H9 (cell line): ENCODE data around the gene RALGAPA2. TPM values are rescaled to one million over a fixed set of nuclear protein-coding genes. Genes with fewer than 3 reads are reported as not detected.

Experiments
- DNase-seq: peaks from one replicate; pipeline ENCODE4 v3.0.0-alpha.2; 2017
- H2AFZ ChIP-seq: one replicate; pipeline ENCODE4 v1.6.1; 2013; ENCODE audit warnings: mild to moderate bottlenecking, low read length, control low read depth, moderate library complexity
- H2AK5ac ChIP-seq: 2 replicates; pipeline ENCODE4 v1.6.1; 2013; ENCODE audit warnings: low read length, control low read depth, mixed read lengths; ENCODE audit not compliant: insufficient read length
- H2BK120ac ChIP-seq: one replicate; pipeline ENCODE4 v1.6.1; 2013; ENCODE audit warnings: low read depth, mild to moderate bottlenecking, low read length, control low read depth, inconsistent platforms; ENCODE audit not compliant: poor library complexity, severe bottlenecking
- H2BK12ac ChIP-seq: 2 replicates; pipeline ENCODE4 v1.6.1; 2013; ENCODE audit warnings: low read length, control low read depth, mixed read lengths, low read depth; ENCODE audit not compliant: insufficient read length
- H2BK15ac ChIP-seq: 2 replicates; pipeline ENCODE4 v1.6.1; 2013; ENCODE audit warnings: low read depth, low read length, control low read depth
- H2BK20ac ChIP-seq: one replicate; pipeline ENCODE4 v1.6.1; 2013; ENCODE audit warnings: low read depth, mild to moderate bottlenecking, low read length, control low read depth, inconsistent platforms; ENCODE audit not compliant: poor library complexity, severe bottlenecking
- H2BK5ac ChIP-seq: 2 replicates; pipeline ENCODE4 v1.6.1; 2013; ENCODE audit warnings: low read length, control low read depth, mixed read lengths; ENCODE audit not compliant: insufficient read length
- H3K14ac ChIP-seq: 2 replicates; pipeline ENCODE4 v1.6.1; 2013; ENCODE audit warnings: low read length, control low read depth; ENCODE audit not compliant: insufficient read depth
- H3K18ac ChIP-seq: 2 replicates; pipeline ENCODE4 v1.6.1; 2013; ENCODE audit warnings: low read depth, mild to moderate bottlenecking, mixed read lengths, low read length, control low read depth; ENCODE audit not compliant: insufficient read length
- H3K23ac ChIP-seq: 2 replicates; pipeline ENCODE4 v1.6.1; 2013; ENCODE audit warnings: low read length, control low read depth, mixed read lengths, low read depth; ENCODE audit not compliant: insufficient read length
- H3K23me2 ChIP-seq: 2 replicates; pipeline ENCODE4 v1.6.1; 2013; ENCODE audit warnings: low read depth, mild to moderate bottlenecking, mixed read lengths, low read length, control low read depth; ENCODE audit not compliant: insufficient read length, poor library complexity, severe bottlenecking
- H3K27ac ChIP-seq: 2 replicates; pipeline ENCODE4 v1.5.1; 2013; ENCODE audit warnings: low read length, control low read depth, mixed read lengths, low read depth; ENCODE audit not compliant: insufficient read length
- H3K27me3 ChIP-seq: 2 replicates; pipeline ENCODE4 v1.6.1; 2013; ENCODE audit warnings: low read length, control low read depth, inconsistent platforms; ENCODE audit not compliant: insufficient read depth
- H3K4ac ChIP-seq: 2 replicates; pipeline ENCODE4 v1.6.1; 2013; ENCODE audit warnings: low read depth, mild to moderate bottlenecking, control low read depth, inconsistent platforms, low read length, moderate library complexity
- H3K4me1 ChIP-seq: 2 replicates; pipeline ENCODE4 v1.6.1; 2013; ENCODE audit warnings: low read length, control low read depth, inconsistent platforms; ENCODE audit not compliant: insufficient read depth
- H3K4me2 ChIP-seq: 2 replicates; pipeline ENCODE4 v1.6.1; 2013; ENCODE audit warnings: low read length, control low read depth, mixed read lengths; ENCODE audit not compliant: insufficient read length, insufficient read depth
- H3K56ac ChIP-seq: 2 replicates; pipeline ENCODE4 v1.6.1; 2013; ENCODE audit warnings: low read depth, mild to moderate bottlenecking, mixed read lengths, low read length, control low read depth; ENCODE audit not compliant: insufficient read length
- H3K79me1 ChIP-seq: 2 replicates; pipeline ENCODE4 v1.6.1; 2013; ENCODE audit warnings: low read depth, mild to moderate bottlenecking, moderate library complexity, low read length, control low read depth, inconsistent platforms; ENCODE audit not compliant: insufficient read depth, poor library complexity, severe bottlenecking
- H3K79me2 ChIP-seq: 2 replicates; pipeline ENCODE4 v1.6.1; 2013; ENCODE audit warnings: low read length, control low read depth, inconsistent platforms; ENCODE audit not compliant: insufficient read depth
- H3K9ac ChIP-seq: 2 replicates; pipeline ENCODE4 v1.6.1; 2013; ENCODE audit warnings: low read length, control low read depth, mixed read lengths; ENCODE audit not compliant: insufficient read length; ENCODE audit errors: extremely low read depth
- H3K9me3 ChIP-seq: one replicate; pipeline ENCODE4 v1.6.1; 2013; ENCODE audit warnings: low read depth, low read length, inconsistent platforms; ENCODE audit not compliant: control insufficient read depth
- H3T11ph ChIP-seq: one replicate; pipeline ENCODE4 v1.6.1; 2013; ENCODE audit warnings: mild to moderate bottlenecking, low read length, control low read depth, inconsistent platforms
- H4K20me1 ChIP-seq: one replicate; pipeline ENCODE4 v1.6.1; 2013; ENCODE audit not compliant: control insufficient read depth, insufficient read length, insufficient read depth
- H4K5ac ChIP-seq: 2 replicates; pipeline ENCODE4 v1.6.1; 2013; ENCODE audit warnings: low read depth, mild to moderate bottlenecking, mixed read lengths, low read length, control low read depth; ENCODE audit not compliant: insufficient read length
- H4K8ac ChIP-seq: replicated peaks from 2 replicates; pipeline ENCODE4 v1.6.1; 2013; ENCODE audit warnings: low read length, control low read depth, mixed read lengths, low read depth; ENCODE audit not compliant: insufficient read length
- H4K91ac ChIP-seq: 2 replicates; pipeline ENCODE4 v1.6.1; 2013; ENCODE audit warnings: low read depth, mild to moderate bottlenecking, moderate library complexity, mixed read lengths, low read length, control low read depth; ENCODE audit not compliant: insufficient read length
- H3K27ac Mint-ChIP-seq, 3 experiments: 2 replicates in 2 of 3; 3 replicates in 1 of 3; pipeline ENCODE4 v1.8.0; 2020 to 2021; ENCODE audit warnings: mixed read lengths in 3 of 3, mild to moderate bottlenecking in 1 of 3, moderate library complexity in 1 of 3
- H3K27me3 Mint-ChIP-seq: 2 replicates; pipeline ENCODE4 v1.8.0; 2021; ENCODE audit warnings: low read depth, mild to moderate bottlenecking, moderate library complexity, mixed read lengths
- H3K36me3 Mint-ChIP-seq, 3 experiments: 2 replicates in 2 of 3; 3 replicates in 1 of 3; pipeline ENCODE4 v1.8.0; 2020 to 2021; ENCODE audit warnings: low read depth in 3 of 3, mixed read lengths in 3 of 3; ENCODE audit not compliant: insufficient read depth in 1 of 3
- H3K4me1 Mint-ChIP-seq, 2 experiments: 2 replicates each; pipeline ENCODE4 v1.8.0; 2020; ENCODE audit warnings: mixed read lengths in 2 of 2
- H3K4me3 Mint-ChIP-seq, 2 experiments: 2 replicates in 1 of 2; 3 replicates in 1 of 2; pipeline ENCODE4 v1.8.0; 2020 to 2021; ENCODE audit warnings: mild to moderate bottlenecking in 2 of 2, mixed read lengths in 2 of 2, moderate library complexity in 1 of 2
- H3K9me3 Mint-ChIP-seq, 2 experiments: 2 replicates in 1 of 2; 3 replicates in 1 of 2; pipeline ENCODE4 v1.8.0; 2020; ENCODE audit warnings: mild to moderate bottlenecking in 2 of 2, mixed read lengths in 2 of 2, moderate library complexity in 1 of 2
- CTCF ChIP-seq: fragments of 200-600 bp; sonication (generic); conservative IDR thresholded peaks from 3 replicates; pipeline ENCODE4 v1.8.0; 2021; ENCODE audit warnings: antibody characterized with exemption, mild to moderate bottlenecking
- WGBS: extraction: QIAGEN DNeasy Blood & Tissue Kit; methylation state at CpG from one replicate; pipeline ENCODE4 v1.1.7; 2013; ENCODE audit warnings: missing lambda C conversion rate, low lambda C conversion rate, mixed read lengths; ENCODE audit not compliant: insufficient read length; ENCODE audit errors: extremely low coverage; 5-methylcytosine and 5-hydroxymethylcytosine counted together
- total RNA-seq: library from RNA; stranded (reverse); gene quantifications from 2 replicates; pipeline ENCODE4 v1.2.1, GENCODE V29; 2021

Gene RALGAPA2
- total RNA-seq, 1 experiment from 2014 or later = 16.6 TPM

GRCh38 chr20:20371681-20372080, 340.8 kb downstream of the RALGAPA2 start:
- H3K27me3 Mint-ChIP-seq = peaks cover 87% of the 10 kb centered on the region
- Histone ChIP-seq H3K9me3 (no peaks in the 10 kb centered on the region), H2BK15ac (no peak overlapping the region), H3K79me1 (no peaks in the 10 kb centered on the region), H3K79me2 (no peaks in the 10 kb centered on the region), H3T11ph (no peak overlapping the region), H4K5ac (no peak overlapping the region), H3K4me2 (peak overlapping the region; percentile 43), H3K4me1 (peaks cover 13% of the 10 kb centered on the region; the same call in 1 of the 2 replicates), H3K27ac (peak overlapping the region; percentile 15), H3K18ac (no peak overlapping the region), H4K20me1 (no peaks in the 10 kb centered on the region), H2AFZ (no peak overlapping the region), H3K9ac (no peak overlapping the region), H3K23me2 (peaks cover 20% of the 10 kb centered on the region), H2AK5ac (no peak overlapping the region), H4K8ac (no peak overlapping the region), H2BK20ac (no peak overlapping the region), H2BK120ac (no peak overlapping the region), H4K91ac (no peak overlapping the region), H3K4ac (no peak overlapping the region), H3K23ac (no peak overlapping the region), H3K27me3 (peaks cover 15% of the 10 kb centered on the region; the same call in 1 of the 2 replicates), H3K14ac (no peak overlapping the region), H2BK12ac (no peak overlapping the region), H3K56ac (no peak overlapping the region), H2BK5ac (no peak overlapping the region)
- no peaks in the 10 kb centered on the region; a peak in 2 of 7 replicates for H3K36me3 Mint-ChIP-seq
- TF ChIP-seq CTCF = no peak
- peaks cover 0 to 2% of the 10 kb centered on the region in 2 experiments; a peak in 2 of 5 replicates for H3K9me3 Mint-ChIP-seq
- peaks cover 38 to 42% of the 10 kb centered on the region in 2 experiments for H3K4me1 Mint-ChIP-seq
- DNase-seq = peak; percentile 48
- peak overlapping the region in 2 of 3 experiments; percentile 56 to 94; a peak in 4 of 7 replicates for H3K27ac Mint-ChIP-seq
- peak overlapping the region; percentile 12 to 53; a peak in 3 of 5 replicates for H3K4me3 Mint-ChIP-seq
- WGBS = no CpG with 5 or more reads among the region's 3 CpGs
